ENCODE data around the gene CHAD. TPM values are rescaled to one million over a fixed set of nuclear protein-coding genes. Genes with fewer than 3 reads are reported as not detected.

The CHAD gene
- polyA plus RNA-seq, 1 donor from 2014 or later = not detected

DNA sequence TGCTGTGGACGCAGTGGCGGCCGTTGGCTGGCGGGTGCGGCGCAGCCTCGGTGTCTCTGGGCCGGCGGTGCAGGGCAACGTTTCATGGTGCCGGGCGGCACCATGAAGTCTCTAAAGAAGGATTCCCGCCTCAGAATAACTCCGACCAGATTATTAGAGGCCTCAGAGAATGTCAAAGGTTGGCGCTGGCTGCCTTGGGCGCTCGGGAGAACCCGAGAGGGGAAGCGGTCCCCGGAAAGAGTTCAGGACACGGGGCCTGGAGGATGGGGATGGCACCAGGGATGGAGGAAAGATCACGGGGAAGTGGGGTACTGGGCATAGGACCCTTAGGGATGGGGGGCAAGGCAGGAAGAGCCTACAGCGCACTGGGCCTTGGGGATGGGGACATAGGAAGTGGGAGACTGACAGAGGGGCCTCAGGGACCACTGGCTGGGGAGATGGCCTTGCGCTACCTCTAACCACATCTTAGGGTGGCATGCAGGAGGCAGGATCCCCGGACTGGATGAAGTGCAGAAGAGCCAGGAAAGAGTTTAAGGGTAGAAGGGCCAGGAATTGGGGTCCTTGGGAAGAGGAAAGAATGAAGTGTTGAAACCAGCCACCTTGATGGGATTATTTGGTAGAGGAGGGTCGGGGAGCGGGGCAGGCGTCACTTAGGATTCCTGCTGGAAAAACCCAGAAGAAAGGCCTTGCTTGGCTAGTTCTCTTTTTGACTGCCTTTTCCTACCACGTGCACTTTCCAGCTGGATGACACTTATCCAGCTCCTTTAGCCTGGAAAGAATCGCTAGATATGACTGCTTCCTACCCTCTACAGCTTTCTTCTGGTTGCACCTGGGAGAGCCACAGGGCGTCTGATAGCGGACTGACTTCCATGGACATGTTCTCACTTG is 40.1 kb upstream of the CHAD start:
- TF ChIP-seq POLR2AphosphoS5 (IDR thresholded peaks at IDR 0.05) = peak; percentile 11
- TF ChIP-seq EZH2 (IDR thresholded peaks at IDR 0.05; ENCODE audit: borderline replicate concordance, insufficient read depth, low read length, poor library complexity, severe bottlenecking) = no peak
- Histone ChIP-seq H2AFZ (ENCODE audit: low read depth, low read length) (no peak overlapping the region), H3F3A (ENCODE audit: insufficient read depth, low read length, poor library complexity, severe bottlenecking) (no peaks in the 10 kb centered on the region), H3K4me3 (ENCODE audit: low read length) (peak overlapping the region; percentile 58), H3K9ac (ENCODE audit: low read length) (peak overlapping the region; percentile 24), H3K79me2 (replicated peaks; ENCODE audit: insufficient read depth, low read length) (no peaks in the 10 kb centered on the region), H3K27me3 (ENCODE audit: insufficient read depth, low read depth, low read length) (no peaks in the 10 kb centered on the region), H4K20me1 (ENCODE audit: insufficient read depth) (no peaks in the 10 kb centered on the region), H3K27ac (ENCODE audit: low read length) (no peak overlapping the region), H3K9me2 (ENCODE audit: insufficient read depth, low read length) (no peaks in the 10 kb centered on the region), H3K36me3 (ENCODE audit: insufficient read depth, low read length) (no peaks in the 10 kb centered on the region), H3K4me2 (ENCODE audit: low read length) (no peak overlapping the region), H3K9me3 (ENCODE audit: low read length) (no peaks in the 10 kb centered on the region)

- Histone ChIP-seq H3K9me2 (ENCODE audit: insufficient read depth, low read length) (no peaks in the 10 kb centered on the region), H3K4me3 (ENCODE audit: low read length) (peak within 1 kb of the TSS; percentile 58), H3K79me2 (replicated peaks; ENCODE audit: insufficient read depth, low read length) (no peaks in the 10 kb centered on the region), H3K4me2 (ENCODE audit: low read length) (no peak within 1 kb of the TSS), H3K36me3 (ENCODE audit: insufficient read depth, low read length) (no peaks in the 10 kb centered on the region), H2AFZ (ENCODE audit: low read depth, low read length) (no peak within 1 kb of the TSS), H3K9ac (ENCODE audit: low read length) (peak within 1 kb of the TSS; percentile 24), H3K9me3 (ENCODE audit: low read length) (no peaks in the 10 kb centered on the region), H3K27me3 (ENCODE audit: insufficient read depth, low read depth, low read length) (no peaks in the 10 kb centered on the region), H3K27ac (ENCODE audit: low read length) (no peak within 1 kb of the TSS), H3F3A (ENCODE audit: insufficient read depth, low read length, poor library complexity, severe bottlenecking) (no peaks in the 10 kb centered on the region), H4K20me1 (ENCODE audit: insufficient read depth) (no peaks in the 10 kb centered on the region)
- TF ChIP-seq POLR2AphosphoS5 (IDR thresholded peaks at IDR 0.05) = no peak
- no peak for TF ChIP-seq EP300 (conservative IDR thresholded peaks at IDR 0.05; ENCODE audit: poor library complexity, severe bottlenecking)
- no peak for TF ChIP-seq TAF1 (IDR thresholded peaks at IDR 0.05; ENCODE audit: low read depth)
- no peak for TF ChIP-seq RAD21 (conservative IDR thresholded peaks at IDR 0.05)
- no peak for TF ChIP-seq EZH2 (IDR thresholded peaks at IDR 0.05; ENCODE audit: borderline replicate concordance, insufficient read depth, low read length, poor library complexity, severe bottlenecking)
- no peak for TF ChIP-seq MXI1 (conservative IDR thresholded peaks at IDR 0.05; ENCODE audit: poor library complexity, severe bottlenecking)
- TF ChIP-seq, protein P1, sequence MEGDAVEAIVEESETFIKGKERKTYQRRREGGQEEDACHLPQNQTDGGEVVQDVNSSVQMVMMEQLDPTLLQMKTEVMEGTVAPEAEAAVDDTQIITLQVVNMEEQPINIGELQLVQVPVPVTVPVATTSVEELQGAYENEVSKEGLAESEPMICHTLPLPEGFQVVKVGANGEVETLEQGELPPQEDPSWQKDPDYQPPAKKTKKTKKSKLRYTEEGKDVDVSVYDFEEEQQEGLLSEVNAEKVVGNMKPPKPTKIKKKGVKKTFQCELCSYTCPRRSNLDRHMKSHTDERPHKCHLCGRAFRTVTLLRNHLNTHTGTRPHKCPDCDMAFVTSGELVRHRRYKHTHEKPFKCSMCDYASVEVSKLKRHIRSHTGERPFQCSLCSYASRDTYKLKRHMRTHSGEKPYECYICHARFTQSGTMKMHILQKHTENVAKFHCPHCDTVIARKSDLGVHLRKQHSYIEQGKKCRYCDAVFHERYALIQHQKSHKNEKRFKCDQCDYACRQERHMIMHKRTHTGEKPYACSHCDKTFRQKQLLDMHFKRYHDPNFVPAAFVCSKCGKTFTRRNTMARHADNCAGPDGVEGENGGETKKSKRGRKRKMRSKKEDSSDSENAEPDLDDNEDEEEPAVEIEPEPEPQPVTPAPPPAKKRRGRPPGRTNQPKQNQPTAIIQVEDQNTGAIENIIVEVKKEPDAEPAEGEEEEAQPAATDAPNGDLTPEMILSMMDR (IDR thresholded peaks at IDR 0.05; ENCODE audit: poor library complexity, severe bottlenecking) = no peak
- TF ChIP-seq SMC3 (conservative IDR thresholded peaks at IDR 0.05; ENCODE audit: poor library complexity) = no peak
- TF ChIP-seq, protein P2, sequence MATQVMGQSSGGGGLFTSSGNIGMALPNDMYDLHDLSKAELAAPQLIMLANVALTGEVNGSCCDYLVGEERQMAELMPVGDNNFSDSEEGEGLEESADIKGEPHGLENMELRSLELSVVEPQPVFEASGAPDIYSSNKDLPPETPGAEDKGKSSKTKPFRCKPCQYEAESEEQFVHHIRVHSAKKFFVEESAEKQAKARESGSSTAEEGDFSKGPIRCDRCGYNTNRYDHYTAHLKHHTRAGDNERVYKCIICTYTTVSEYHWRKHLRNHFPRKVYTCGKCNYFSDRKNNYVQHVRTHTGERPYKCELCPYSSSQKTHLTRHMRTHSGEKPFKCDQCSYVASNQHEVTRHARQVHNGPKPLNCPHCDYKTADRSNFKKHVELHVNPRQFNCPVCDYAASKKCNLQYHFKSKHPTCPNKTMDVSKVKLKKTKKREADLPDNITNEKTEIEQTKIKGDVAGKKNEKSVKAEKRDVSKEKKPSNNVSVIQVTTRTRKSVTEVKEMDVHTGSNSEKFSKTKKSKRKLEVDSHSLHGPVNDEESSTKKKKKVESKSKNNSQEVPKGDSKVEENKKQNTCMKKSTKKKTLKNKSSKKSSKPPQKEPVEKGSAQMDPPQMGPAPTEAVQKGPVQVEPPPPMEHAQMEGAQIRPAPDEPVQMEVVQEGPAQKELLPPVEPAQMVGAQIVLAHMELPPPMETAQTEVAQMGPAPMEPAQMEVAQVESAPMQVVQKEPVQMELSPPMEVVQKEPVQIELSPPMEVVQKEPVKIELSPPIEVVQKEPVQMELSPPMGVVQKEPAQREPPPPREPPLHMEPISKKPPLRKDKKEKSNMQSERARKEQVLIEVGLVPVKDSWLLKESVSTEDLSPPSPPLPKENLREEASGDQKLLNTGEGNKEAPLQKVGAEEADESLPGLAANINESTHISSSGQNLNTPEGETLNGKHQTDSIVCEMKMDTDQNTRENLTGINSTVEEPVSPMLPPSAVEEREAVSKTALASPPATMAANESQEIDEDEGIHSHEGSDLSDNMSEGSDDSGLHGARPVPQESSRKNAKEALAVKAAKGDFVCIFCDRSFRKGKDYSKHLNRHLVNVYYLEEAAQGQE (IDR thresholded peaks at IDR 0.05; ENCODE audit: borderline replicate concordance) = no peak
Measured at GRCh38 chr17:50507871-50508572, 39.3 kb upstream of the CHAD start, which contains the start of gene MYCBPAP. MYCBPAP (plus strand) TSS chr17:50508439; CDS start chr17:50508675, 236 bp downstream.

Data from neural cell (in vitro differentiated cells).